GM06990 (cell line): ENCODE measurements around the gene ZNF483.
A peak's percentile ranks its signal among the peaks of the same experiment; 100 is the strongest.

Experiments
- DNase-seq: peaks from one replicate; pipeline ENCODE4 v3.0.0-alpha.2; 2011; ENCODE audit not compliant: insufficient read length; ENCODE audit errors: extremely low read depth
- H3K27me3 ChIP-seq: replicated peaks from 2 replicates; pipeline ENCODE4 v1.6.0; 2011; ENCODE audit warnings: low read length; ENCODE audit not compliant: control insufficient read depth, insufficient read depth
- H3K36me3 ChIP-seq: 2 replicates; pipeline ENCODE4 v1.5.1; 2011; ENCODE audit warnings: low read length; ENCODE audit not compliant: control insufficient read depth, insufficient read depth
- H3K4me3 ChIP-seq: replicated peaks from 2 replicates; pipeline ENCODE4 v1.5.1; 2011; ENCODE audit warnings: low read depth, mild to moderate bottlenecking, control low read depth, low read length
- CTCF ChIP-seq: IDR thresholded peaks from 2 replicates; pipeline ENCODE4 v1.5.1; 2011; ENCODE audit warnings: low read length, control low read depth, mild to moderate bottlenecking, inconsistent platforms; ENCODE audit not compliant: insufficient read depth, poor library complexity, severe bottlenecking

Gene ZNF483

GRCh38 chr9:111525056-111525977 is at the start of gene ZNF483:
ZNF483 (plus strand) TSS chr9:111525179; CDS start chr9:111527396, 2,217 bp downstream.
- H3K27me3 ChIP-seq, result no peaks in the 10 kb centered on the region; the same call in 1 of the 2 replicates
- DNase-seq, result peak; percentile 78
- no peaks in the 10 kb centered on the region for H3K36me3 ChIP-seq
- H3K4me3 ChIP-seq, result peak within 1 kb of the TSS; percentile 77
- TF ChIP-seq CTCF, result no peak

GRCh38 chr9:111475195-111475594 is 49.8 kb upstream of the ZNF483 start:
- Histone ChIP-seq H3K36me3 (no peaks in the 10 kb centered on the region; the same call in none of the 2 replicates), H3K4me3 (no peak overlapping the region), H3K27me3 (no peaks in the 10 kb centered on the region)
- DNase-seq, result no peak
- TF ChIP-seq CTCF, result no peak

- no peak for TF ChIP-seq CTCF
- no peaks in the 10 kb centered on the region; the same call in 1 of the 2 replicates for H3K36me3 ChIP-seq
- DNase-seq, result no peak
- H3K4me3 ChIP-seq, result no peak overlapping the region
- no peaks in the 10 kb centered on the region for H3K27me3 ChIP-seq
Measured at GRCh38 chr9:111477677-111478076, 47.3 kb upstream of the ZNF483 start.

DNA sequence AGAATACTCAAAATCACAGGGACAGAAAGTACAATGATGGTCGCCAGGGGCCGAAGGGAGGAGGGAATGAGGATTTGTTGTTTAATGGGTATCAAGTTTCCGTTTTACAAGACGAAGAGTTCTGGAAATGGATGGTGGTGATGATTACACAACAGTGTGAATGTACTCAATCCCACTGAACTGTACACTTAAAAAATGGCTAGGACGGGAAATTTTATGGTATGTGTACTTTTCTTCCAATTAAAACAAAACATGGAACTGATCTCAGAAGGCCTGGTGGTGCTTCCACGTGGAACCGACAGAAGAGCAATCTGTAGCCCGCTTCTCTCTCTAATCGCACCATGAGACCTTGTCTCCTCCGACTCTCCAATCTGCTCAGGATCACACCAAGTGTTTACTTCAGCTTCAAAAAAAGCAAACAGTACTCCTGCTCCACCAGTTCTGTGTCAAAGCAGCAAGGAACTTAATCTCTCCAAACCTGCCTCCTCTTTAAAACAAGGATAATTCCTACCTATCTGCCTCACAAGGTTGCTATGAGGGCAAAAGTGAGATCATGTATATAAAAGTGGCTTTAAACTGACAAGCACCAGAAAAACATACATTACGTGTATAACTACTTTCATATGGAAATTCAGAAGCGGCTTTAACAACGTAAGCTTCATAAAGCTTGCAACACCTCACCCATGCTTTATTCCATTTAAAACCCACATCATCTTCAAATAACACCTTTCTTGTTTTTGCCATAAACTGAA is 42.9 kb upstream of the ZNF483 start:
- H3K4me3 ChIP-seq, result peak overlapping the region; percentile 90
- H3K27me3 ChIP-seq, result no peaks in the 10 kb centered on the region
- no peak for TF ChIP-seq CTCF
- no peaks in the 10 kb centered on the region for H3K36me3 ChIP-seq
- DNase-seq, result no peak

DNA sequence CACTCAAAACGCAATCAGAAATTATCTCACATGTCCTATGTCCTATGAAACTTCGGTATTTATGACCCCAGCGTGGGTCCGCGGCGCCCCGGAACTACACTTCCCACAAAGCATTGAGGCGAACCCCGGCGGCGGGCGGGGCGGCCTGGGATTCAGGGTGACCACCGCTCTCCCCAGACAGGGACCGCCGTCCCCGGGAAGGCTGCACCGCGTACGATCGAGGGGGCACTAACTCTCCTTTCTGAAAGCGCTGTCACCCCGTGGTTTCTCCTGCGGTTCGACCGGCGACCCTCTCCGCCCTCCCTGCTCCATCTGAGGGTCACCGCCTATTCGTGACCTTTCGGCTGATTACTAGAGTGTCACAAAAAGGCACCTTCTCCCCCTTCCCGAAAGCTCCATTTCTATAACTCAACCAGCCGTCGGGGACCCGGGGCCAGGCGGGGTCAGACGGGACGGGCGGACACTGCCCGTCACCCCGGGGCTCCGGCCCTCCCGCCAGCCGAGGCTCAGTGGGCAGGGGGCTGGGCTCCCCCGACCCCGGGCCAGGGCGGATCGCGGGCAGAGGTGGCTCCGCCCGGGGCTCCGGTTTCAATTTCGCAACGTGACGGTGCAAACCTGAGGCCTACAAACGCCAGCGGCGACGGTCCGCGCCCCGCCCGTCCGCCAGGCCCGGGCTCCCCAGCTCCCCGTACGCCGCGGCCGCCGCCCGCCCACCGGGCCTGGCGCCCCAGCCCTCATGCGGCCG is 42.1 kb upstream of the ZNF483 start:
- Histone ChIP-seq H3K4me3 (peak overlapping the region; percentile 90), H3K36me3 (no peaks in the 10 kb centered on the region), H3K27me3 (no peaks in the 10 kb centered on the region)
- TF ChIP-seq CTCF, result no peak
- peak; percentile 83 for DNase-seq
